Kasumi-1 (cell line): Measurements from ENCODE around the gene THRAP3.
A peak's percentile ranks its signal among the peaks of the same experiment; 100 is the strongest.
"Not testable (repeated sequence)": the region's sequence is repeated elsewhere in the genome, so short reads cannot be mapped to it uniquely, and the experiment has no call there.

Source experiments
- DNase-seq, 2 experiments: peaks; one replicate each; lab custom pipeline; 2025; lab: John Stamatoyannopoulos, UW

The THRAP3 gene

GRCh38 chr1:36207339-36207738, 16.9 kb upstream of the THRAP3 start:
- no peak for DNase-seq

GRCh38 chr1:36208978-36209703, 15.1 kb upstream of the THRAP3 start:
- peak; percentile 62 to 67 for DNase-seq

- DNase-seq: no peak
Measured at GRCh38 chr1:36211307-36211706, 12.9 kb upstream of the THRAP3 start.

- DNase-seq: no peak
Measured at GRCh38 chr1:36211841-36212240, 12.4 kb upstream of the THRAP3 start.

- DNase-seq: no peak
Measured at GRCh38 chr1:36212782-36213181, 11.5 kb upstream of the THRAP3 start.

GRCh38 chr1:36217670-36218069, 6.6 kb upstream of the THRAP3 start:
- peak in 1 of 2 experiments; percentile 41 for DNase-seq

- not testable (repeated sequence) for DNase-seq
Measured at GRCh38 chr1:36221901-36222300, 2.3 kb upstream of the THRAP3 start.

GRCh38 chr1:36222481-36223380, 1.5 kb upstream of the THRAP3 start:
- peak; percentile 59 to 71 for DNase-seq

GRCh38 chr1:36223381-36223995, 755 bp upstream of the THRAP3 start:
- peak; percentile 67 to 74 for DNase-seq

- peak; percentile 90 to 91 for DNase-seq
Measured at GRCh38 chr1:36224537-36225282, 467 bp downstream of the THRAP3 start.

GRCh38 chr1:36225283-36225899, 1.1 kb downstream of the THRAP3 start:
- no peak for DNase-seq

- DNase-seq: not testable (repeated sequence)
Measured at GRCh38 chr1:36230279-36230678, 6.0 kb downstream of the THRAP3 start.

GRCh38 chr1:36231191-36231590, 6.9 kb downstream of the THRAP3 start:
- no peak for DNase-seq

GRCh38 chr1:36232212-36233095, 8.2 kb downstream of the THRAP3 start:
- DNase-seq: no peak

- no peak for DNase-seq
Measured at GRCh38 chr1:36236302-36236701, 12.1 kb downstream of the THRAP3 start.

- no peak for DNase-seq
Measured at GRCh38 chr1:36238433-36238832, 14.2 kb downstream of the THRAP3 start.

GRCh38 chr1:36239941-36240637, 15.8 kb downstream of the THRAP3 start:
- no peak for DNase-seq

- no peak for DNase-seq
Measured at GRCh38 chr1:36247538-36247937, 23.3 kb downstream of the THRAP3 start.

GRCh38 chr1:36248250-36248894, 24.1 kb downstream of the THRAP3 start:
- DNase-seq: no peak
